K562 (cell line): Measurements from ENCODE around the gene PIGQ. TPM values are rescaled to one million over a fixed set of nuclear protein-coding genes. Genes with fewer than 3 reads are reported as not detected.
A peak's percentile ranks its signal among the peaks of the same experiment; 100 is the strongest.

Experiments used
- ADNP ChIP-seq: fragments of 200-800 bp; sonication (Bioruptor generic); IDR thresholded peaks from 2 replicates; pipeline ENCODE4 v1.6.1; 2016; ENCODE audit warnings: missing genetic modification characterization, missing compliant biosample characterization
- ARID1B ChIP-seq: fragments of 450-650 bp; IDR thresholded peaks from 2 replicates; pipeline ENCODE4 v1.6.1; 2016; ENCODE audit warnings: antibody characterized with exemption, mild to moderate bottlenecking, inconsistent platforms
- CBX1 ChIP-seq: sonication (generic); IDR thresholded peaks from 2 replicates; pipeline ENCODE4 v1.6.1; 2016; ENCODE audit warnings: antibody characterized with exemption, low read depth, mild to moderate bottlenecking
- HDAC6 ChIP-seq: IDR thresholded peaks from 2 replicates; pipeline ENCODE4 v1.6.1; 2012; ENCODE audit warnings: low read depth, mild to moderate bottlenecking, control low read depth, inconsistent platforms, low read length, moderate library complexity
- LEF1 ChIP-seq: fragments of 450-650 bp; IDR thresholded peaks from 2 replicates; pipeline ENCODE4 v1.6.1; 2016; ENCODE audit warnings: mild to moderate bottlenecking
- NCOR1 ChIP-seq: fragments of 450-650 bp; IDR thresholded peaks from 2 replicates; pipeline ENCODE4 v1.6.1; 2016; ENCODE audit warnings: mild to moderate bottlenecking, moderate library complexity
- PHF21A ChIP-seq: fragments of 450-650 bp; IDR thresholded peaks from 2 replicates; pipeline ENCODE4 v1.6.1; 2017; ENCODE audit warnings: low read depth, borderline replicate concordance
- SOX6 ChIP-seq: fragments of 450-650 bp; IDR thresholded peaks from 2 replicates; pipeline ENCODE4 v1.6.1; 2014; ENCODE audit warnings: mild to moderate bottlenecking
- TEAD1 ChIP-seq, 2 experiments: fragments of 450-650 bp in 1 of 2; sonication (generic) in 1 of 2; formaldehyde crosslinking; IDR thresholded peaks; 2 replicates each; pipeline versions ENCODE4 v1.4.0 to v1.8.0; 2020 to 2022; ENCODE audit warnings: mild to moderate bottlenecking in 2 of 2, missing genetic modification reagents in 1 of 2
- YY1 ChIP-seq, 3 experiments: IDR thresholded peaks; 2 replicates each; pipeline ENCODE4 v1.6.1; 2011; ENCODE audit warnings: low read length in 2 of 3, mild to moderate bottlenecking in 2 of 3, moderate library complexity in 2 of 3, borderline replicate concordance in 1 of 3, control low read depth in 1 of 3, low read depth in 1 of 3; ENCODE audit not compliant: insufficient read depth in 3 of 3, insufficient replicate concordance in 2 of 3, control insufficient read depth in 1 of 3, insufficient read length in 1 of 3; ENCODE audit errors: extremely low read depth in 1 of 3
- ZNF224 ChIP-seq: sonication (generic); formaldehyde crosslinking; IDR thresholded peaks from 2 replicates; pipeline ENCODE4 v1.8.0; 2022; ENCODE audit warnings: mild to moderate bottlenecking, missing genetic modification reagents
- polyA plus RNA-seq, 8 experiments: library from polyadenylated mRNA; depleted of rRNA in 4 of 8; stranded (reverse) in 5 of 8; unstranded in 3 of 8; fragments of >200 nt; fragmentation: Nextera tagmentation in 2 of 8; fragmentation: Illumina TruSeq in 1 of 8; extraction: Ambion mirVana in 2 of 8; extraction: Trizol in 1 of 8; gene quantifications; 2 replicates each; pipeline versions ENCODE4 v1.2.1 to v1.2.3, GENCODE V29; 2011 to 2014; ENCODE audit warnings: inconsistent platforms in 1 of 8, missing spikeins in 1 of 8
- total RNA-seq, 7 experiments: library from RNA; depleted of rRNA in 6 of 7; stranded (reverse); fragments of >200 nt in 6 of 7; fragmentation: Illumina TruSeq in 2 of 7; extraction: Trizol in 2 of 7; gene quantifications; 2 replicates each; pipeline versions ENCODE4 v1.2.1 to v1.2.3, GENCODE V29; 2011 to 2021; ENCODE audit warnings: low replicate concordance in 1 of 7
- TF ChIP-seq, protein P1 (sequence below): fragments of 200-600 bp; sonication (generic); IDR thresholded peaks from one replicate; pipeline ENCODE4 v1.6.1; 2012; ENCODE audit warnings: mild to moderate bottlenecking, low read depth, low read length, inconsistent platforms
- TF ChIP-seq, protein P2 (sequence below): IDR thresholded peaks from 2 replicates; pipeline ENCODE4 v1.6.1; 2011; ENCODE audit warnings: borderline replicate concordance, low read depth, mild to moderate bottlenecking, moderate library complexity, low read length; ENCODE audit not compliant: insufficient read depth, poor library complexity, severe bottlenecking

The PIGQ gene
- total and polyA plus RNA-seq, 9 of the 15 experiments (the other 6 are each of a cell fraction or from before 2014, with no cell fraction given) = 0.20 to 49.6 (median 11.7) TPM

DNA sequence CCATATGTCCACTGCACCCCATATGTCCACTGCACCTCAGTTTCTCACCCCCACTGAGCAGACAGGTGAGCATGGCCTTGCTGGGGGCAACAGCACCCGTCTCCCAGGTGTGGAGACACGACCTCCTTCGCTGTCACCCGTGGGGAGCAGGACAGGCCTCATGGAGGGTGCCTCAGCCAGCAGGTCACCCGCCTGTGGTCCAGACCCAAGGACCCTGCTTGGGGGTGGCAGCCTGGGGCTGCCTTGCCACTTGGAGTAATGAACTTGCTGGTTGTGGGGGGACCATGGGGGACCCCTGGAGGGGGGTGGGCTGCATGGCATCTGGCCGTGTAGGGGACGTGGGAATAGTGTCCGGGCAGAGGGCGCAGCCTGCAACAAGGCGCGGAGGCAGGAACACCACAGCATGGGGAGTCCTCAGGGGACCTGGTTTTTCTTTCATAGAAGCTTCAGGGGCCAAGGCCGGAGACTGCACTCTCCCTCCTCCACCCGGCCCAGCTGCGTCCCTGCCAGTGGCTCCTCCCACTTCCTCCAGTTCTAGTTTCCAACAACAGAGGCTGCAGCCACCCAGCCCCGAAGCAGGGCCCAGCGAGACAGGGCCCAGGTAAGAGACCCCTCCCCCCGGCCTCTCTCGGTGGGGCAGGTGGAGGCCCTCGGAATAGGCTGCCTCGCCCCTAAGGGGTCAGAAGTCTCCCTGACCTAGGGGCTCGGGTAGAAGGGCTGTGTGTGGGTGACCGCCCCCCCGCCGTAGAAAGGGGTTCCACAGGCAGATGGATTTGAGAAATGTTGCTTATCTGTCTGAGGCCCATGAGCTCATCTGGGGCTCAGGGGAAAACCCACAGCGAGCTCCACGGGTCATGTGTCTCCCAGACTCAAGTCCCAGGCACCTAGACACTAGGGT is 3.0 kb upstream of the PIGQ start, which contains the start of gene NHLRC4 (continued):
- TF ChIP-seq, protein P1, sequence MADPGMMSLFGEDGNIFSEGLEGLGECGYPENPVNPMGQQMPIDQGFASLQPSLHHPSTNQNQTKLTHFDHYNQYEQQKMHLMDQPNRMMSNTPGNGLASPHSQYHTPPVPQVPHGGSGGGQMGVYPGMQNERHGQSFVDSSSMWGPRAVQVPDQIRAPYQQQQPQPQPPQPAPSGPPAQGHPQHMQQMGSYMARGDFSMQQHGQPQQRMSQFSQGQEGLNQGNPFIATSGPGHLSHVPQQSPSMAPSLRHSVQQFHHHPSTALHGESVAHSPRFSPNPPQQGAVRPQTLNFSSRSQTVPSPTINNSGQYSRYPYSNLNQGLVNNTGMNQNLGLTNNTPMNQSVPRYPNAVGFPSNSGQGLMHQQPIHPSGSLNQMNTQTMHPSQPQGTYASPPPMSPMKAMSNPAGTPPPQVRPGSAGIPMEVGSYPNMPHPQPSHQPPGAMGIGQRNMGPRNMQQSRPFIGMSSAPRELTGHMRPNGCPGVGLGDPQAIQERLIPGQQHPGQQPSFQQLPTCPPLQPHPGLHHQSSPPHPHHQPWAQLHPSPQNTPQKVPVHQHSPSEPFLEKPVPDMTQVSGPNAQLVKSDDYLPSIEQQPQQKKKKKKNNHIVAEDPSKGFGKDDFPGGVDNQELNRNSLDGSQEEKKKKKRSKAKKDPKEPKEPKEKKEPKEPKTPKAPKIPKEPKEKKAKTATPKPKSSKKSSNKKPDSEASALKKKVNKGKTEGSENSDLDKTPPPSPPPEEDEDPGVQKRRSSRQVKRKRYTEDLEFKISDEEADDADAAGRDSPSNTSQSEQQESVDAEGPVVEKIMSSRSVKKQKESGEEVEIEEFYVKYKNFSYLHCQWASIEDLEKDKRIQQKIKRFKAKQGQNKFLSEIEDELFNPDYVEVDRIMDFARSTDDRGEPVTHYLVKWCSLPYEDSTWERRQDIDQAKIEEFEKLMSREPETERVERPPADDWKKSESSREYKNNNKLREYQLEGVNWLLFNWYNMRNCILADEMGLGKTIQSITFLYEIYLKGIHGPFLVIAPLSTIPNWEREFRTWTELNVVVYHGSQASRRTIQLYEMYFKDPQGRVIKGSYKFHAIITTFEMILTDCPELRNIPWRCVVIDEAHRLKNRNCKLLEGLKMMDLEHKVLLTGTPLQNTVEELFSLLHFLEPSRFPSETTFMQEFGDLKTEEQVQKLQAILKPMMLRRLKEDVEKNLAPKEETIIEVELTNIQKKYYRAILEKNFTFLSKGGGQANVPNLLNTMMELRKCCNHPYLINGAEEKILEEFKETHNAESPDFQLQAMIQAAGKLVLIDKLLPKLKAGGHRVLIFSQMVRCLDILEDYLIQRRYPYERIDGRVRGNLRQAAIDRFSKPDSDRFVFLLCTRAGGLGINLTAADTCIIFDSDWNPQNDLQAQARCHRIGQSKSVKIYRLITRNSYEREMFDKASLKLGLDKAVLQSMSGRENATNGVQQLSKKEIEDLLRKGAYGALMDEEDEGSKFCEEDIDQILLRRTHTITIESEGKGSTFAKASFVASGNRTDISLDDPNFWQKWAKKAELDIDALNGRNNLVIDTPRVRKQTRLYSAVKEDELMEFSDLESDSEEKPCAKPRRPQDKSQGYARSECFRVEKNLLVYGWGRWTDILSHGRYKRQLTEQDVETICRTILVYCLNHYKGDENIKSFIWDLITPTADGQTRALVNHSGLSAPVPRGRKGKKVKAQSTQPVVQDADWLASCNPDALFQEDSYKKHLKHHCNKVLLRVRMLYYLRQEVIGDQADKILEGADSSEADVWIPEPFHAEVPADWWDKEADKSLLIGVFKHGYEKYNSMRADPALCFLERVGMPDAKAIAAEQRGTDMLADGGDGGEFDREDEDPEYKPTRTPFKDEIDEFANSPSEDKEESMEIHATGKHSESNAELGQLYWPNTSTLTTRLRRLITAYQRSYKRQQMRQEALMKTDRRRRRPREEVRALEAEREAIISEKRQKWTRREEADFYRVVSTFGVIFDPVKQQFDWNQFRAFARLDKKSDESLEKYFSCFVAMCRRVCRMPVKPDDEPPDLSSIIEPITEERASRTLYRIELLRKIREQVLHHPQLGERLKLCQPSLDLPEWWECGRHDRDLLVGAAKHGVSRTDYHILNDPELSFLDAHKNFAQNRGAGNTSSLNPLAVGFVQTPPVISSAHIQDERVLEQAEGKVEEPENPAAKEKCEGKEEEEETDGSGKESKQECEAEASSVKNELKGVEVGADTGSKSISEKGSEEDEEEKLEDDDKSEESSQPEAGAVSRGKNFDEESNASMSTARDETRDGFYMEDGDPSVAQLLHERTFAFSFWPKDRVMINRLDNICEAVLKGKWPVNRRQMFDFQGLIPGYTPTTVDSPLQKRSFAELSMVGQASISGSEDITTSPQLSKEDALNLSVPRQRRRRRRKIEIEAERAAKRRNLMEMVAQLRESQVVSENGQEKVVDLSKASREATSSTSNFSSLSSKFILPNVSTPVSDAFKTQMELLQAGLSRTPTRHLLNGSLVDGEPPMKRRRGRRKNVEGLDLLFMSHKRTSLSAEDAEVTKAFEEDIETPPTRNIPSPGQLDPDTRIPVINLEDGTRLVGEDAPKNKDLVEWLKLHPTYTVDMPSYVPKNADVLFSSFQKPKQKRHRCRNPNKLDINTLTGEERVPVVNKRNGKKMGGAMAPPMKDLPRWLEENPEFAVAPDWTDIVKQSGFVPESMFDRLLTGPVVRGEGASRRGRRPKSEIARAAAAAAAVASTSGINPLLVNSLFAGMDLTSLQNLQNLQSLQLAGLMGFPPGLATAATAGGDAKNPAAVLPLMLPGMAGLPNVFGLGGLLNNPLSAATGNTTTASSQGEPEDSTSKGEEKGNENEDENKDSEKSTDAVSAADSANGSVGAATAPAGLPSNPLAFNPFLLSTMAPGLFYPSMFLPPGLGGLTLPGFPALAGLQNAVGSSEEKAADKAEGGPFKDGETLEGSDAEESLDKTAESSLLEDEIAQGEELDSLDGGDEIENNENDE = no peak
- TF ChIP-seq ADNP (tag) (no peak), HDAC6 (no peak), ARID1B (peak; percentile 82), TEAD1 (CRISPR knock-in tag; IDR thresholded peaks at IDR 0.05) (peak in 1 of 2 experiments; percentile 70; a peak in 2 of 4 replicates), LEF1 (peak; percentile 93), PHF21A (no peak), CBX1 (no peak), ZNF224 (CRISPR knock-in tag) (no peak), NCOR1 (peak; percentile 75), SOX6 (peak; percentile 73; the same call in 1 of the 2 replicates), YY1 (IDR thresholded peaks at IDR 0.05; ENCODE audit: borderline replicate concordance in 1 of 3, control insufficient read depth in 1 of 3, extremely low read depth in 1 of 3, insufficient read depth in 3 of 3, insufficient read length in 1 of 3, insufficient replicate concordance in 2 of 3, low read depth in 1 of 3, low read length in 2 of 3) (no peak)
- TF ChIP-seq, protein P2, sequence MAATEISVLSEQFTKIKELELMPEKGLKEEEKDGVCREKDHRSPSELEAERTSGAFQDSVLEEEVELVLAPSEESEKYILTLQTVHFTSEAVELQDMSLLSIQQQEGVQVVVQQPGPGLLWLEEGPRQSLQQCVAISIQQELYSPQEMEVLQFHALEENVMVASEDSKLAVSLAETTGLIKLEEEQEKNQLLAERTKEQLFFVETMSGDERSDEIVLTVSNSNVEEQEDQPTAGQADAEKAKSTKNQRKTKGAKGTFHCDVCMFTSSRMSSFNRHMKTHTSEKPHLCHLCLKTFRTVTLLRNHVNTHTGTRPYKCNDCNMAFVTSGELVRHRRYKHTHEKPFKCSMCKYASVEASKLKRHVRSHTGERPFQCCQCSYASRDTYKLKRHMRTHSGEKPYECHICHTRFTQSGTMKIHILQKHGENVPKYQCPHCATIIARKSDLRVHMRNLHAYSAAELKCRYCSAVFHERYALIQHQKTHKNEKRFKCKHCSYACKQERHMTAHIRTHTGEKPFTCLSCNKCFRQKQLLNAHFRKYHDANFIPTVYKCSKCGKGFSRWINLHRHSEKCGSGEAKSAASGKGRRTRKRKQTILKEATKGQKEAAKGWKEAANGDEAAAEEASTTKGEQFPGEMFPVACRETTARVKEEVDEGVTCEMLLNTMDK = no peak
